ENCODE data around the gene TMEM161A. TPM values are rescaled to one million over a fixed set of nuclear protein-coding genes. Genes with fewer than 3 reads are reported as not detected.

TMEM161A gene
- total and polyA plus RNA-seq, 2 of the 13 experiments (the other 11 are each of a cell fraction or from before 2014, with no cell fraction given): 25.9 to 31.4 TPM

DNA sequence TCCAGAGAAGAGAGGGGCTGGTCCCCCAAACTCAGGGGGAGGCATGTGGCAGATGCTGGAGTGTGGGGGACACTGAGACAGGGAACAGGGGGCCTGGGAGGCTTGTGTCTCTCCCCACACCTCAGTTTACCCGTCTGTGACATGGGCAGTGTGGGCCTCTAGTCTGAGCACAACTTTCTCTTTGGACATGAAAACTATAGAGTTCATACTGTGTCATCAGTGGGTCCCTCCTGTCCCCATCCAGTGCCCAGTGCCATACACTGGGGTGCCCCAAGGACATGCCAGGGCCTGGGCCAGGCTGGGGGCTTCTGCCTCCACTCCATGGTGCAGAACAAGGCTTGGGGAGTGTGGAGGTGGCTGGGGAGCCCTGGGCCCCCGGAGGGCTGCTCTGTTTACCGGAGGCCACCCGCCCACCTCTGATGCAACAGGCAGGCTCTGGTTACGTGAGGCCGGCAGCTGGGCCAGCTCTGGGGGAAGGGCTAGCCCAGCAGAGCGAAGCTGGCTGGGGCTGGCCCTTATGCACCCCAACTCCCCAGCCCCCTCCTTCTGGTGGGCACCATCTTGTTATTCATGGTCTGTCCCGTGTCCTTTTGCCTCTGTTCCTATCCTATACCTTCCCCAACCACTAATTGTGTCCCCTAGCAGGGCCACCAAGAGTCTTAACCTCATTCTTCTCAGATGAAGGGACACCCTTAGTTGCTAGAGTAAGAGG, 33.7 kb upstream of the TMEM161A start (continued):
- TF ChIP-seq, protein P1, sequence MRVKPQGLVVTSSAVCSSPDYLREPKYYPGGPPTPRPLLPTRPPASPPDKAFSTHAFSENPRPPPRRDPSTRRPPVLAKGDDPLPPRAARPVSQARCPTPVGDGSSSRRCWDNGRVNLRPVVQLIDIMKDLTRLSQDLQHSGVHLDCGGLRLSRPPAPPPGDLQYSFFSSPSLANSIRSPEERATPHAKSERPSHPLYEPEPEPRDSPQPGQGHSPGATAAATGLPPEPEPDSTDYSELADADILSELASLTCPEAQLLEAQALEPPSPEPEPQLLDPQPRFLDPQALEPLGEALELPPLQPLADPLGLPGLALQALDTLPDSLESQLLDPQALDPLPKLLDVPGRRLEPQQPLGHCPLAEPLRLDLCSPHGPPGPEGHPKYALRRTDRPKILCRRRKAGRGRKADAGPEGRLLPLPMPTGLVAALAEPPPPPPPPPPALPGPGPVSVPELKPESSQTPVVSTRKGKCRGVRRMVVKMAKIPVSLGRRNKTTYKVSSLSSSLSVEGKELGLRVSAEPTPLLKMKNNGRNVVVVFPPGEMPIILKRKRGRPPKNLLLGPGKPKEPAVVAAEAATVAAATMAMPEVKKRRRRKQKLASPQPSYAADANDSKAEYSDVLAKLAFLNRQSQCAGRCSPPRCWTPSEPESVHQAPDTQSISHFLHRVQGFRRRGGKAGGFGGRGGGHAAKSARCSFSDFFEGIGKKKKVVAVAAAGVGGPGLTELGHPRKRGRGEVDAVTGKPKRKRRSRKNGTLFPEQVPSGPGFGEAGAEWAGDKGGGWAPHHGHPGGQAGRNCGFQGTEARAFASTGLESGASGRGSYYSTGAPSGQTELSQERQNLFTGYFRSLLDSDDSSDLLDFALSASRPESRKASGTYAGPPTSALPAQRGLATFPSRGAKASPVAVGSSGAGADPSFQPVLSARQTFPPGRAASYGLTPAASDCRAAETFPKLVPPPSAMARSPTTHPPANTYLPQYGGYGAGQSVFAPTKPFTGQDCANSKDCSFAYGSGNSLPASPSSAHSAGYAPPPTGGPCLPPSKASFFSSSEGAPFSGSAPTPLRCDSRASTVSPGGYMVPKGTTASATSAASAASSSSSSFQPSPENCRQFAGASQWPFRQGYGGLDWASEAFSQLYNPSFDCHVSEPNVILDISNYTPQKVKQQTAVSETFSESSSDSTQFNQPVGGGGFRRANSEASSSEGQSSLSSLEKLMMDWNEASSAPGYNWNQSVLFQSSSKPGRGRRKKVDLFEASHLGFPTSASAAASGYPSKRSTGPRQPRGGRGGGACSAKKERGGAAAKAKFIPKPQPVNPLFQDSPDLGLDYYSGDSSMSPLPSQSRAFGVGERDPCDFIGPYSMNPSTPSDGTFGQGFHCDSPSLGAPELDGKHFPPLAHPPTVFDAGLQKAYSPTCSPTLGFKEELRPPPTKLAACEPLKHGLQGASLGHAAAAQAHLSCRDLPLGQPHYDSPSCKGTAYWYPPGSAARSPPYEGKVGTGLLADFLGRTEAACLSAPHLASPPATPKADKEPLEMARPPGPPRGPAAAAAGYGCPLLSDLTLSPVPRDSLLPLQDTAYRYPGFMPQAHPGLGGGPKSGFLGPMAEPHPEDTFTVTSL (CRISPR knock-in tag; IDR thresholded peaks at IDR 0.05; ENCODE audit: borderline replicate concordance): no peak
- TF ChIP-seq, protein P2, sequence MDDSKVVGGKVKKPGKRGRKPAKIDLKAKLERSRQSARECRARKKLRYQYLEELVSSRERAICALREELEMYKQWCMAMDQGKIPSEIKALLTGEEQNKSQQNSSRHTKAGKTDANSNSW (CRISPR knock-in tag; IDR thresholded peaks at IDR 0.05; ENCODE audit: borderline replicate concordance): no peak
- TF ChIP-seq, protein P3, sequence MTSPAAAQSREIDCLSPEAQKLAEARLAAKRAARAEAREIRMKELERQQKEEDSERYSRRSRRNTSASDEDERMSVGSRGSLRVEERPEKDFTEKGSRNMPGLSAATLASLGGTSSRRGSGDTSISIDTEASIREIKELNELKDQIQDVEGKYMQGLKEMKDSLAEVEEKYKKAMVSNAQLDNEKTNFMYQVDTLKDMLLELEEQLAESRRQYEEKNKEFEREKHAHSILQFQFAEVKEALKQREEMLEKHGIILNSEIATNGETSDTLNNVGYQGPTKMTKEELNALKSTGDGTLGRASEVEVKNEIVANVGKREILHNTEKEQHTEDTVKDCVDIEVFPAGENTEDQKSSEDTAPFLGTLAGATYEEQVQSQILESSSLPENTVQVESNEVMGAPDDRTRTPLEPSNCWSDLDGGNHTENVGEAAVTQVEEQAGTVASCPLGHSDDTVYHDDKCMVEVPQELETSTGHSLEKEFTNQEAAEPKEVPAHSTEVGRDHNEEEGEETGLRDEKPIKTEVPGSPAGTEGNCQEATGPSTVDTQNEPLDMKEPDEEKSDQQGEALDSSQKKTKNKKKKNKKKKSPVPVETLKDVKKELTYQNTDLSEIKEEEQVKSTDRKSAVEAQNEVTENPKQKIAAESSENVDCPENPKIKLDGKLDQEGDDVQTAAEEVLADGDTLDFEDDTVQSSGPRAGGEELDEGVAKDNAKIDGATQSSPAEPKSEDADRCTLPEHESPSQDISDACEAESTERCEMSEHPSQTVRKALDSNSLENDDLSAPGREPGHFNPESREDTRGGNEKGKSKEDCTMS (CRISPR knock-in tag; conservative IDR thresholded peaks at IDR 0.05): no peak
- peak; percentile 81 for TF ChIP-seq KAT8 (CRISPR knock-in tag; IDR thresholded peaks at IDR 0.05)
- no peak for TF ChIP-seq IKZF1 (IDR thresholded peaks at IDR 0.05)
- TF ChIP-seq HMG20B (CRISPR knock-in tag; conservative IDR thresholded peaks at IDR 0.05): no peak; the same call in 1 of the 2 replicates
- TF ChIP-seq, protein P4, sequence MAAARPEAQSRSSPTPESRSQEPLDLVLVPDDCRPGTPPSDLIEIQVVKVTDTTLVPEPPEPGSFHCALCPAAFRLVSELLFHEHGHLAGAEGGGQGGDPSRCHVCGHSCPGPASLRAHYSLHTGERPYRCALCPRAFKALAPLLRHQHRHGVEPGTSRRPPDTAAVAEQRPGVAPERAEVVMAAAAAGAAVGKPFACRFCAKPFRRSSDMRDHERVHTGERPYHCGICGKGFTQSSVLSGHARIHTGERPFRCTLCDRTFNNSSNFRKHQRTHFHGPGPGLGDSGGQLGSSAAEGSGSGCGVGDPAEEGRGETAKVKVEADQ (CRISPR knock-in tag; IDR thresholded peaks at IDR 0.05; ENCODE audit: borderline replicate concordance): no peak
- TF ChIP-seq TCF7 (IDR thresholded peaks at IDR 0.05; ENCODE audit: low read depth): no peak
- TF ChIP-seq NFE2L1 (CRISPR knock-in tag; IDR thresholded peaks at IDR 0.05; ENCODE audit: borderline replicate concordance): no peak
- TF ChIP-seq, protein P5, sequence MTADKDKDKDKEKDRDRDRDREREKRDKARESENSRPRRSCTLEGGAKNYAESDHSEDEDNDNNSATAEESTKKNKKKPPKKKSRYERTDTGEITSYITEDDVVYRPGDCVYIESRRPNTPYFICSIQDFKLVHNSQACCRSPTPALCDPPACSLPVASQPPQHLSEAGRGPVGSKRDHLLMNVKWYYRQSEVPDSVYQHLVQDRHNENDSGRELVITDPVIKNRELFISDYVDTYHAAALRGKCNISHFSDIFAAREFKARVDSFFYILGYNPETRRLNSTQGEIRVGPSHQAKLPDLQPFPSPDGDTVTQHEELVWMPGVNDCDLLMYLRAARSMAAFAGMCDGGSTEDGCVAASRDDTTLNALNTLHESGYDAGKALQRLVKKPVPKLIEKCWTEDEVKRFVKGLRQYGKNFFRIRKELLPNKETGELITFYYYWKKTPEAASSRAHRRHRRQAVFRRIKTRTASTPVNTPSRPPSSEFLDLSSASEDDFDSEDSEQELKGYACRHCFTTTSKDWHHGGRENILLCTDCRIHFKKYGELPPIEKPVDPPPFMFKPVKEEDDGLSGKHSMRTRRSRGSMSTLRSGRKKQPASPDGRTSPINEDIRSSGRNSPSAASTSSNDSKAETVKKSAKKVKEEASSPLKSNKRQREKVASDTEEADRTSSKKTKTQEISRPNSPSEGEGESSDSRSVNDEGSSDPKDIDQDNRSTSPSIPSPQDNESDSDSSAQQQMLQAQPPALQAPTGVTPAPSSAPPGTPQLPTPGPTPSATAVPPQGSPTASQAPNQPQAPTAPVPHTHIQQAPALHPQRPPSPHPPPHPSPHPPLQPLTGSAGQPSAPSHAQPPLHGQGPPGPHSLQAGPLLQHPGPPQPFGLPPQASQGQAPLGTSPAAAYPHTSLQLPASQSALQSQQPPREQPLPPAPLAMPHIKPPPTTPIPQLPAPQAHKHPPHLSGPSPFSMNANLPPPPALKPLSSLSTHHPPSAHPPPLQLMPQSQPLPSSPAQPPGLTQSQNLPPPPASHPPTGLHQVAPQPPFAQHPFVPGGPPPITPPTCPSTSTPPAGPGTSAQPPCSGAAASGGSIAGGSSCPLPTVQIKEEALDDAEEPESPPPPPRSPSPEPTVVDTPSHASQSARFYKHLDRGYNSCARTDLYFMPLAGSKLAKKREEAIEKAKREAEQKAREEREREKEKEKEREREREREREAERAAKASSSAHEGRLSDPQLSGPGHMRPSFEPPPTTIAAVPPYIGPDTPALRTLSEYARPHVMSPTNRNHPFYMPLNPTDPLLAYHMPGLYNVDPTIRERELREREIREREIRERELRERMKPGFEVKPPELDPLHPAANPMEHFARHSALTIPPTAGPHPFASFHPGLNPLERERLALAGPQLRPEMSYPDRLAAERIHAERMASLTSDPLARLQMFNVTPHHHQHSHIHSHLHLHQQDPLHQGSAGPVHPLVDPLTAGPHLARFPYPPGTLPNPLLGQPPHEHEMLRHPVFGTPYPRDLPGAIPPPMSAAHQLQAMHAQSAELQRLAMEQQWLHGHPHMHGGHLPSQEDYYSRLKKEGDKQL (CRISPR knock-in tag; IDR thresholded peaks at IDR 0.05; ENCODE audit: low read depth): no peak
- TF ChIP-seq ZBTB38 (CRISPR knock-in tag; IDR thresholded peaks at IDR 0.05): 0 out of 2 replicates have a peak, but pooled peaks have one; percentile 30
- no peak for TF ChIP-seq EZH2 (conservative IDR thresholded peaks at IDR 0.05; ENCODE audit: low read depth, low read length)
- no peak for TF ChIP-seq HES4 (CRISPR knock-in tag; IDR thresholded peaks at IDR 0.05; ENCODE audit: borderline replicate concordance)
- no peak for TF ChIP-seq KDM5A (IDR thresholded peaks at IDR 0.05; ENCODE audit: borderline replicate concordance, low read length)
